ENCODE results near the gene GPATCH8.

DNA sequence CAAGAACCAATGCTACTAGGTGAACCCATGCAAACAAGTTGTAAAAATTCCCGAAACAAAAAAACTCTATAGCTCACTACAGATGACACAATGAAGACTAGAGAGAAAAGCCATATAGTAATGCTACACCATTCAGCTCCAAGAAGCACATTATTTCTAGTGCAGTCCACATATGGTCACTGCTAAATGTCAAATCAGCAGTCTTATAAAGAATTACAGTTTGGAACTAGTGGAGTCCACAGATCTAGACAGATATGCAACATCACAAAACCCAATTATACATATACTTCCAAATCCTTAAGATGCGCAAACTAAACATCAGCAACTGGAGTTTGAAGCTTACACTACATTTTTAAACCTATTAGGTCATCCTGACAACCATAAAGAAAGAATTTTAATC lies 33.5 kb downstream of the GPATCH8 start:
- no peak for TF ChIP-seq EZH2 (IDR thresholded peaks at IDR 0.05; ENCODE audit: borderline replicate concordance, low read depth, low read length, poor library complexity, severe bottlenecking)
- TF ChIP-seq, protein P1, sequence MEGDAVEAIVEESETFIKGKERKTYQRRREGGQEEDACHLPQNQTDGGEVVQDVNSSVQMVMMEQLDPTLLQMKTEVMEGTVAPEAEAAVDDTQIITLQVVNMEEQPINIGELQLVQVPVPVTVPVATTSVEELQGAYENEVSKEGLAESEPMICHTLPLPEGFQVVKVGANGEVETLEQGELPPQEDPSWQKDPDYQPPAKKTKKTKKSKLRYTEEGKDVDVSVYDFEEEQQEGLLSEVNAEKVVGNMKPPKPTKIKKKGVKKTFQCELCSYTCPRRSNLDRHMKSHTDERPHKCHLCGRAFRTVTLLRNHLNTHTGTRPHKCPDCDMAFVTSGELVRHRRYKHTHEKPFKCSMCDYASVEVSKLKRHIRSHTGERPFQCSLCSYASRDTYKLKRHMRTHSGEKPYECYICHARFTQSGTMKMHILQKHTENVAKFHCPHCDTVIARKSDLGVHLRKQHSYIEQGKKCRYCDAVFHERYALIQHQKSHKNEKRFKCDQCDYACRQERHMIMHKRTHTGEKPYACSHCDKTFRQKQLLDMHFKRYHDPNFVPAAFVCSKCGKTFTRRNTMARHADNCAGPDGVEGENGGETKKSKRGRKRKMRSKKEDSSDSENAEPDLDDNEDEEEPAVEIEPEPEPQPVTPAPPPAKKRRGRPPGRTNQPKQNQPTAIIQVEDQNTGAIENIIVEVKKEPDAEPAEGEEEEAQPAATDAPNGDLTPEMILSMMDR (conservative IDR thresholded peaks at IDR 0.05; ENCODE audit: low read depth, low read length), result no peak
